ENCODE data around the gene CASKIN2. TPM values are rescaled to one million over a fixed set of nuclear protein-coding genes. Genes with fewer than 3 reads are reported as not detected.

The CASKIN2 gene
- total RNA-seq, 1 donor from 2014 or later: 5.7 TPM

- H3K27ac Mint-ChIP-seq: peak overlapping the region; percentile 38
- no peak for DNase-seq (ENCODE audit: low spot score)
- H3K4me3 Mint-ChIP-seq: no peak overlapping the region
- TF ChIP-seq EZH2phosphoT487 (IDR thresholded peaks at IDR 0.05) (no peak), EZH2 (IDR thresholded peaks at IDR 0.05) (no peak)
- TF ChIP-seq, protein P1, sequence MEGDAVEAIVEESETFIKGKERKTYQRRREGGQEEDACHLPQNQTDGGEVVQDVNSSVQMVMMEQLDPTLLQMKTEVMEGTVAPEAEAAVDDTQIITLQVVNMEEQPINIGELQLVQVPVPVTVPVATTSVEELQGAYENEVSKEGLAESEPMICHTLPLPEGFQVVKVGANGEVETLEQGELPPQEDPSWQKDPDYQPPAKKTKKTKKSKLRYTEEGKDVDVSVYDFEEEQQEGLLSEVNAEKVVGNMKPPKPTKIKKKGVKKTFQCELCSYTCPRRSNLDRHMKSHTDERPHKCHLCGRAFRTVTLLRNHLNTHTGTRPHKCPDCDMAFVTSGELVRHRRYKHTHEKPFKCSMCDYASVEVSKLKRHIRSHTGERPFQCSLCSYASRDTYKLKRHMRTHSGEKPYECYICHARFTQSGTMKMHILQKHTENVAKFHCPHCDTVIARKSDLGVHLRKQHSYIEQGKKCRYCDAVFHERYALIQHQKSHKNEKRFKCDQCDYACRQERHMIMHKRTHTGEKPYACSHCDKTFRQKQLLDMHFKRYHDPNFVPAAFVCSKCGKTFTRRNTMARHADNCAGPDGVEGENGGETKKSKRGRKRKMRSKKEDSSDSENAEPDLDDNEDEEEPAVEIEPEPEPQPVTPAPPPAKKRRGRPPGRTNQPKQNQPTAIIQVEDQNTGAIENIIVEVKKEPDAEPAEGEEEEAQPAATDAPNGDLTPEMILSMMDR (IDR thresholded peaks at IDR 0.05): no peak
- H3K27me3 Mint-ChIP-seq (ENCODE audit: insufficient read depth, low read depth): peaks cover 12% of the 10 kb centered on the region
- Histone ChIP-seq H3K79me2 (ENCODE audit: low read depth) (peaks cover 17% of the 10 kb centered on the region), H3K4me1 (no peaks in the 10 kb centered on the region), H3K27ac (no peak overlapping the region), H3F3A (ENCODE audit: low read depth) (no peaks in the 10 kb centered on the region), H3K27me3 (no peaks in the 10 kb centered on the region), H3K4me2 (no peak overlapping the region), H2AFZ (replicated peaks) (no peak overlapping the region), H4K20me1 (ENCODE audit: low read depth) (peaks cover 12% of the 10 kb centered on the region), H3K9ac (no peak overlapping the region), H3K36me3 (no peaks in the 10 kb centered on the region), H3K9me3 (ENCODE audit: low read depth) (no peaks in the 10 kb centered on the region), H3K4me3 (no peak overlapping the region)
- H3K36me3 Mint-ChIP-seq: peaks cover 8% of the 10 kb centered on the region
- H3K4me1 Mint-ChIP-seq: peaks cover 12% of the 10 kb centered on the region
- H3K9me3 Mint-ChIP-seq: no peaks in the 10 kb centered on the region
Measured at GRCh38 chr17:75487351-75488070, 27.8 kb downstream of the CASKIN2 start.

DNA sequence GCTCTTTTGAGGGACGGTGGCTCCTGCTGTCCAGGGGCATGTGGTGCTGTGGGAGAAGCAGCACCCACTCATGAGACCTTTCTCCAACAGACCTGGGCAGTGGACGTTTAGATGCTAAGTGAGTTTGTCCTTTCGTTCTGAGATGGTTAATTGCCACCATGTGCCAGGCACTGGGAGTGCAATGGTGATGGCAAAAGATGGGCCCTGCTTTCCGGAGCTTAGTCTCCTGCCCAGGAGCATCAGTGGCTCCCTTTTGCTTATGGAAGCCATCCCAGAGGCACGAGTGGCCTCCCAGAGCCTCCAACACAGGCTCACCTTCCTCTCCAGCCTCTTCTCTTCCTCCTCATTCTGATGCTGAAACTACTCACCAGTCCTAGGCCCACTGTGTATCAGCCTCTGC lies 28.4 kb downstream of the CASKIN2 start:
- H3K79me2 ChIP-seq (ENCODE audit: low read depth): peaks cover 19% of the 10 kb centered on the region
- peaks cover 3% of the 10 kb centered on the region for H3K4me1 ChIP-seq
- peaks cover 12% of the 10 kb centered on the region for H3K4me1 Mint-ChIP-seq
- no peak overlapping the region for H3K27ac ChIP-seq
- no peak for TF ChIP-seq EZH2phosphoT487 (IDR thresholded peaks at IDR 0.05)
- no peak for TF ChIP-seq EZH2 (IDR thresholded peaks at IDR 0.05)
- TF ChIP-seq, protein P1 (IDR thresholded peaks at IDR 0.05): no peak
- H3F3A ChIP-seq (ENCODE audit: low read depth): peaks cover 4% of the 10 kb centered on the region
- no peak overlapping the region for H3K9ac ChIP-seq
- no peak overlapping the region for H3K4me3 ChIP-seq
- H3K36me3 Mint-ChIP-seq: peaks cover 8% of the 10 kb centered on the region
- H3K27ac Mint-ChIP-seq: peak overlapping the region; percentile 55
- H2AFZ ChIP-seq (replicated peaks): no peak overlapping the region
- H3K27me3 Mint-ChIP-seq (ENCODE audit: insufficient read depth, low read depth): peaks cover 13% of the 10 kb centered on the region
- no peaks in the 10 kb centered on the region for H3K36me3 ChIP-seq
- no peaks in the 10 kb centered on the region for H3K27me3 ChIP-seq
- DNase-seq (ENCODE audit: low spot score): no peak
- no peak overlapping the region for H3K4me2 ChIP-seq
- no peaks in the 10 kb centered on the region for H3K9me3 Mint-ChIP-seq
- no peaks in the 10 kb centered on the region for H3K9me3 ChIP-seq (ENCODE audit: low read depth)
- peaks cover 18% of the 10 kb centered on the region for H4K20me1 ChIP-seq (ENCODE audit: low read depth)
- no peak overlapping the region for H3K4me3 Mint-ChIP-seq

- Histone ChIP-seq H3K4me2 (no peak overlapping the region), H3K4me1 (peaks cover 11% of the 10 kb centered on the region), H3K36me3 (no peaks in the 10 kb centered on the region), H3F3A (ENCODE audit: low read depth) (peaks cover 12% of the 10 kb centered on the region), H3K4me3 (no peak overlapping the region), H3K79me2 (ENCODE audit: low read depth) (peaks cover 19% of the 10 kb centered on the region), H3K9me3 (ENCODE audit: low read depth) (no peaks in the 10 kb centered on the region), H2AFZ (replicated peaks) (no peak overlapping the region), H3K9ac (no peak overlapping the region), H3K27ac (no peak overlapping the region), H4K20me1 (ENCODE audit: low read depth) (peaks cover 26% of the 10 kb centered on the region), H3K27me3 (no peaks in the 10 kb centered on the region)
- TF ChIP-seq, protein P1 (IDR thresholded peaks at IDR 0.05): no peak
- TF ChIP-seq EZH2phosphoT487 (IDR thresholded peaks at IDR 0.05) (no peak), EZH2 (IDR thresholded peaks at IDR 0.05) (no peak)
- no peak for DNase-seq (ENCODE audit: low spot score)
- Mint-ChIP-seq H3K9me3 (no peaks in the 10 kb centered on the region), H3K27ac (peak overlapping the region; percentile 64), H3K36me3 (peaks cover 8% of the 10 kb centered on the region), H3K4me1 (peaks cover 19% of the 10 kb centered on the region), H3K27me3 (ENCODE audit: insufficient read depth, low read depth) (peaks cover 15% of the 10 kb centered on the region), H3K4me3 (no peak overlapping the region)
Measured at GRCh38 chr17:75486151-75486550, 29.2 kb downstream of the CASKIN2 start.

Measured in neural progenitor cell (in vitro differentiated cells).